ENCODE results near the gene BACE2. TPM values are rescaled to one million over a fixed set of nuclear protein-coding genes. Genes with fewer than 3 reads are reported as not detected.
"Not testable (repeated sequence)": the region's sequence is repeated elsewhere in the genome, so short reads cannot be mapped to it uniquely, and the experiment has no call there.

The BACE2 gene
- polyA plus RNA-seq, 1 donor from 2014 or later, result 0.32 TPM

DNA sequence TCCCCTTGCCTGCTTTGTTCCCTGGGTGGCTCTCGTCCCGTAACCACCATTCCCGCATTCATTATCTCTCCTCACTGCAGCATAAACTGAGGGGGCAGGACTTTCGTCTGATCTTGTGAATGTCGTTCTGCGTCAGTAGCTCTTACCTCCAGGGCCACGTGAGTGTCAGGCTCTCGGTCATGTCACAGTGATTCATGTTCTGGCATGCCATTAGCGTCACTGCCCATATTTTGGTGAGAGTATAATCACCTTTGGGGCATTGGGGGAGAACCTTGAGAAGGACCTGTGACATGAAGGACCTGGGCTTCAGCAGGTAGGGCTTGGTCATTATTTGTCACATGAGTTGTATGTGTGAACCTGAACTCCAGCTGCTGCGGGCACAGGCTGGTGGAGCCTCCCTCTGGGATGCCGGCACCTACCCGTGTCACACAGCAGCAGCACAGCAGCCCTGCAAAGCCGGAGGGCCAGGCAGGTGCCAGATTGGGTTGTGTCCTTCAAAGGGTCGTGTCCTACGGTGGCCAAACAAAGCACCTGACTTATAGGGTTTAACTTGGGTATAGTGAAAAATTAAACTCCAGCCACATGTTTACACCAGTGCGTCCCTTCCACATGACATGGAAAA is 68.5 kb downstream of the BACE2 start:
- Histone ChIP-seq H3K27me3 (ENCODE audit: insufficient read depth, low read depth, low read length) (no peaks in the 10 kb centered on the region), H3K9me3 (ENCODE audit: low read length) (no peaks in the 10 kb centered on the region), H3F3A (ENCODE audit: insufficient read depth, low read length, poor library complexity, severe bottlenecking) (no peaks in the 10 kb centered on the region), H2AFZ (ENCODE audit: low read depth, low read length) (no peak overlapping the region), H3K4me3 (ENCODE audit: low read length) (no peak overlapping the region), H3K27ac (ENCODE audit: low read length) (no peak overlapping the region), H3K4me2 (ENCODE audit: low read length) (no peak overlapping the region), H3K36me3 (ENCODE audit: insufficient read depth, low read length) (no peaks in the 10 kb centered on the region), H4K20me1 (ENCODE audit: insufficient read depth) (no peaks in the 10 kb centered on the region), H3K9me2 (ENCODE audit: insufficient read depth, low read length) (no peaks in the 10 kb centered on the region), H3K79me2 (replicated peaks; ENCODE audit: insufficient read depth, low read length) (no peaks in the 10 kb centered on the region), H3K9ac (ENCODE audit: low read length) (no peak overlapping the region)
- TF ChIP-seq, protein P1, sequence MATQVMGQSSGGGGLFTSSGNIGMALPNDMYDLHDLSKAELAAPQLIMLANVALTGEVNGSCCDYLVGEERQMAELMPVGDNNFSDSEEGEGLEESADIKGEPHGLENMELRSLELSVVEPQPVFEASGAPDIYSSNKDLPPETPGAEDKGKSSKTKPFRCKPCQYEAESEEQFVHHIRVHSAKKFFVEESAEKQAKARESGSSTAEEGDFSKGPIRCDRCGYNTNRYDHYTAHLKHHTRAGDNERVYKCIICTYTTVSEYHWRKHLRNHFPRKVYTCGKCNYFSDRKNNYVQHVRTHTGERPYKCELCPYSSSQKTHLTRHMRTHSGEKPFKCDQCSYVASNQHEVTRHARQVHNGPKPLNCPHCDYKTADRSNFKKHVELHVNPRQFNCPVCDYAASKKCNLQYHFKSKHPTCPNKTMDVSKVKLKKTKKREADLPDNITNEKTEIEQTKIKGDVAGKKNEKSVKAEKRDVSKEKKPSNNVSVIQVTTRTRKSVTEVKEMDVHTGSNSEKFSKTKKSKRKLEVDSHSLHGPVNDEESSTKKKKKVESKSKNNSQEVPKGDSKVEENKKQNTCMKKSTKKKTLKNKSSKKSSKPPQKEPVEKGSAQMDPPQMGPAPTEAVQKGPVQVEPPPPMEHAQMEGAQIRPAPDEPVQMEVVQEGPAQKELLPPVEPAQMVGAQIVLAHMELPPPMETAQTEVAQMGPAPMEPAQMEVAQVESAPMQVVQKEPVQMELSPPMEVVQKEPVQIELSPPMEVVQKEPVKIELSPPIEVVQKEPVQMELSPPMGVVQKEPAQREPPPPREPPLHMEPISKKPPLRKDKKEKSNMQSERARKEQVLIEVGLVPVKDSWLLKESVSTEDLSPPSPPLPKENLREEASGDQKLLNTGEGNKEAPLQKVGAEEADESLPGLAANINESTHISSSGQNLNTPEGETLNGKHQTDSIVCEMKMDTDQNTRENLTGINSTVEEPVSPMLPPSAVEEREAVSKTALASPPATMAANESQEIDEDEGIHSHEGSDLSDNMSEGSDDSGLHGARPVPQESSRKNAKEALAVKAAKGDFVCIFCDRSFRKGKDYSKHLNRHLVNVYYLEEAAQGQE (IDR thresholded peaks at IDR 0.05; ENCODE audit: borderline replicate concordance), result no peak
- TF ChIP-seq TAF1 (IDR thresholded peaks at IDR 0.05; ENCODE audit: low read depth) (no peak), MXI1 (conservative IDR thresholded peaks at IDR 0.05; ENCODE audit: poor library complexity, severe bottlenecking) (no peak), RAD21 (conservative IDR thresholded peaks at IDR 0.05) (no peak), EZH2 (IDR thresholded peaks at IDR 0.05; ENCODE audit: borderline replicate concordance, insufficient read depth, low read length, poor library complexity, severe bottlenecking) (no peak), EP300 (conservative IDR thresholded peaks at IDR 0.05; ENCODE audit: poor library complexity, severe bottlenecking) (no peak), POLR2AphosphoS5 (IDR thresholded peaks at IDR 0.05) (no peak), SMC3 (conservative IDR thresholded peaks at IDR 0.05; ENCODE audit: poor library complexity) (no peak)
- TF ChIP-seq, protein P2, sequence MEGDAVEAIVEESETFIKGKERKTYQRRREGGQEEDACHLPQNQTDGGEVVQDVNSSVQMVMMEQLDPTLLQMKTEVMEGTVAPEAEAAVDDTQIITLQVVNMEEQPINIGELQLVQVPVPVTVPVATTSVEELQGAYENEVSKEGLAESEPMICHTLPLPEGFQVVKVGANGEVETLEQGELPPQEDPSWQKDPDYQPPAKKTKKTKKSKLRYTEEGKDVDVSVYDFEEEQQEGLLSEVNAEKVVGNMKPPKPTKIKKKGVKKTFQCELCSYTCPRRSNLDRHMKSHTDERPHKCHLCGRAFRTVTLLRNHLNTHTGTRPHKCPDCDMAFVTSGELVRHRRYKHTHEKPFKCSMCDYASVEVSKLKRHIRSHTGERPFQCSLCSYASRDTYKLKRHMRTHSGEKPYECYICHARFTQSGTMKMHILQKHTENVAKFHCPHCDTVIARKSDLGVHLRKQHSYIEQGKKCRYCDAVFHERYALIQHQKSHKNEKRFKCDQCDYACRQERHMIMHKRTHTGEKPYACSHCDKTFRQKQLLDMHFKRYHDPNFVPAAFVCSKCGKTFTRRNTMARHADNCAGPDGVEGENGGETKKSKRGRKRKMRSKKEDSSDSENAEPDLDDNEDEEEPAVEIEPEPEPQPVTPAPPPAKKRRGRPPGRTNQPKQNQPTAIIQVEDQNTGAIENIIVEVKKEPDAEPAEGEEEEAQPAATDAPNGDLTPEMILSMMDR (IDR thresholded peaks at IDR 0.05; ENCODE audit: poor library complexity, severe bottlenecking), result no peak

DNA sequence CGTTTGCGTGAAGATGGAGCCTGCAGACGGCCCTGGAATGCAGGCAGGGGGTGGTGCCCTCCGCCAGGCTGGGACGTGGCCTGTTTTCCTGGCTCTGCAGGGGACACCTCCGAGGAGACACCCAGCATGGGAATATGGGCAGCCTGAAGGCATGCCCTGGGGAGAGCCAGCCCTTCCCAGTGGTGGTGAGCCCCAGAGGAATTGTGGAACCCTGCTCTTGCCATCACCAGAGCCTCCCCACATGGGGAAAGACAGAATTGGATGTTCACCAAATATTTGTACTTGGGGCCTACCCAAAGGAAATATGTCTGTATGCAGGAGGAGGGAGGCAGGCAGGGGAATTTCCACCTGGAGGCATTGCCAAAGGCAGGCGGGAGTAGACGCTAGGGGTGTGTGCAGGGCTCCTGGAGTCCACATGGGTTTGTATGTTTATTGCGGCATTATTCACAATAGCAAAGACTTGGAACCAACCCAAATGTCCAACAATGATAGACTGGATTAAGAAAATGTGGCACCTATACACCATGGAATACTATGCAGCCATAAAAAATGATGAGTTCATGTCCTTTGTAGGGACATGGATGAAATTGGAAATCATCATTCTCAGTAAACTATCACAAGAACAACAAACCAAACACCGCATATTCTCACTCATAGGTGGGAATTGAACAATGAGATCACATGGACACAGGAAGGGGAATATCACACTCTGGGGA is 70.3 kb downstream of the BACE2 start:
- H3K9me3 ChIP-seq (ENCODE audit: low read length); H2AFZ ChIP-seq (ENCODE audit: low read depth, low read length); H3K4me3 ChIP-seq (ENCODE audit: low read length); H3K27me3 ChIP-seq (ENCODE audit: insufficient read depth, low read depth, low read length); H4K20me1 ChIP-seq (ENCODE audit: insufficient read depth); H3K4me2 ChIP-seq (ENCODE audit: low read length); H3K79me2 ChIP-seq (replicated peaks; ENCODE audit: insufficient read depth, low read length); H3K9ac ChIP-seq (ENCODE audit: low read length); H3K27ac ChIP-seq (ENCODE audit: low read length); H3F3A ChIP-seq (ENCODE audit: insufficient read depth, low read length, poor library complexity, severe bottlenecking); H3K9me2 ChIP-seq (ENCODE audit: insufficient read depth, low read length); H3K36me3 ChIP-seq (ENCODE audit: insufficient read depth, low read length): not testable (repeated sequence)
